GM12878 (cell line): ENCODE measurements around the gene PAFAH2. TPM values are rescaled to one million over a fixed set of nuclear protein-coding genes. Genes with fewer than 3 reads are reported as not detected.

ENCODE experiments used
- ATAC-seq: fragments of 200-7000 bp; cut with Tn5 transposase; 3 replicates; pipeline ENCODE4 v1.9.1; 2020; ENCODE audit warnings: mild to moderate bottlenecking, moderate library complexity
- BruUV-seq: library from RNA; stranded (reverse); fragments of 400-500 nt; replicated peaks from 2 replicates; lab custom pipeline; 2021; lab: Mats Ljungman, UMichigan
- CTCF ChIA-PET: fragments of 300-600 bp; sonication (Branson Sonifier 250); formaldehyde crosslinking; extraction: SDS; loops from one replicate; lab custom pipeline; 2021; ENCODE audit warnings: inconsistent platforms; lab: Yijun Ruan, JAX
- POLR2A ChIA-PET: fragments of 350-600 bp; formaldehyde crosslinking; extraction: SDS; loops from one replicate; lab custom pipeline; 2021; ENCODE audit warnings: inconsistent platforms; lab: Charles Lee
- RAD21 ChIA-PET: fragments of 300-600 bp; sonication (Branson Sonifier 250); formaldehyde crosslinking; loops from one replicate; lab custom pipeline; 2023; ENCODE audit warnings: antibody characterized with exemption; ENCODE audit not compliant: unreplicated experiment; lab: Charles Lee
- SMC1A ChIA-PET: fragments of 300-600 bp; sonication (Branson Sonifier 250); formaldehyde crosslinking; loops from one replicate; lab custom pipeline; 2023; ENCODE audit not compliant: unreplicated experiment, uncharacterized antibody; lab: Charles Lee
- DNase-seq: peaks from one replicate; pipeline ENCODE4 v3.0.0-alpha.2; 2011; ENCODE audit warnings: low read depth, low spot score
- FAIRE-seq: peaks from 3 replicates; lab custom pipeline; 2011; peaks lifted over from hg19 to GRCh38; lab: Jason Lieb, UNC
- H2AFZ ChIP-seq: 2 replicates; pipeline ENCODE4 v1.6.0; 2011; ENCODE audit warnings: low read depth, low read length, control low read depth; ENCODE audit not compliant: control insufficient read depth
- H3K27ac ChIP-seq: 2 replicates; pipeline ENCODE4 v1.5.1; 2011; ENCODE audit warnings: control low read depth; ENCODE audit not compliant: control insufficient read depth, insufficient read depth
- H3K27me3 ChIP-seq, 2 experiments: replicated peaks in 1 of 2; 2 replicates each; pipeline versions ENCODE4 v1.6.0 to v1.6.1; 2011; ENCODE audit warnings: low read length in 1 of 2; ENCODE audit not compliant: control insufficient read depth in 2 of 2, insufficient read depth in 2 of 2
- H3K36me3 ChIP-seq, 2 experiments: 2 replicates each; pipeline ENCODE4 v1.5.1; 2011; ENCODE audit warnings: low read length in 1 of 2; ENCODE audit not compliant: control insufficient read depth in 2 of 2, insufficient read depth in 2 of 2
- H3K4me1 ChIP-seq: 2 replicates; pipeline ENCODE4 v1.6.1; 2011; ENCODE audit warnings: mild to moderate bottlenecking, low read length, moderate library complexity, mixed read lengths; ENCODE audit not compliant: control insufficient read depth, insufficient read depth
- H3K4me2 ChIP-seq: 2 replicates; pipeline ENCODE4 v1.6.0; 2011; ENCODE audit warnings: control low read depth; ENCODE audit not compliant: control insufficient read depth, insufficient read depth
- H3K4me3 ChIP-seq: fragments of 200-600 bp; sonication (generic); 2 replicates; pipeline ENCODE4 v1.5.1; 2016
- H3K79me2 ChIP-seq: 2 replicates; pipeline ENCODE4 v1.6.0; 2011; ENCODE audit warnings: low read length; ENCODE audit not compliant: control insufficient read depth, insufficient read depth
- H3K9ac ChIP-seq: 2 replicates; pipeline ENCODE4 v1.8.0; 2011; ENCODE audit warnings: low read length, control low read depth, mixed read lengths; ENCODE audit not compliant: control insufficient read depth, insufficient read depth
- H3K9me3 ChIP-seq: replicated peaks from 3 replicates; pipeline ENCODE4 v1.5.1; 2011; ENCODE audit warnings: mild to moderate bottlenecking, low read length; ENCODE audit not compliant: control insufficient read depth, insufficient read depth
- H4K20me1 ChIP-seq: 2 replicates; pipeline ENCODE4 v1.6.0; 2011; ENCODE audit not compliant: control insufficient read depth, insufficient read depth
- FOXK2 ChIP-seq: fragments of 450-650 bp; IDR thresholded peaks from 2 replicates; pipeline ENCODE4 v1.6.1; 2017; ENCODE audit warnings: mild to moderate bottlenecking, moderate library complexity
- MYC ChIP-seq: IDR thresholded peaks from 2 replicates; pipeline ENCODE4 v1.6.1; 2011; ENCODE audit warnings: mild to moderate bottlenecking, low read length, moderate library complexity, inconsistent platforms; ENCODE audit not compliant: insufficient read depth, insufficient replicate concordance, insufficient read length, severe bottlenecking
- RELA ChIP-seq: fragments of 450-650 bp; IDR thresholded peaks from 2 replicates; pipeline ENCODE4 v1.8.0; 2014; ENCODE audit warnings: borderline replicate concordance; ENCODE audit not compliant: partially characterized antibody
- in situ Hi-C: fragments of 300-500 bp; cut with MboI; formaldehyde crosslinking; loops from 9 replicates; pipeline ENCODE4 v1.14.3; 2018; ENCODE audit warnings: mixed read lengths
- intact Hi-C: fragments of 100-400 bp; cut with micrococcal nuclease; formaldehyde crosslinking; loops from one replicate; pipeline ENCODE4 v1.14.2; 2022; ENCODE audit not compliant: unreplicated experiment
- polyA plus RNA-seq, 11 experiments: library from polyadenylated mRNA; depleted of rRNA in 4 of 11; unstranded in 6 of 11; stranded (reverse) in 5 of 11; fragments of >200 nt; fragmentation: Nextera tagmentation in 4 of 11; fragmentation: Illumina TruSeq in 1 of 11; extraction: Ambion mirVana in 4 of 11; extraction: Trizol in 1 of 11; gene quantifications; 1 replicate in 1 of 11; 2 replicates in 10 of 11; pipeline versions ENCODE4 v1.2.1 to v1.2.3, GENCODE V29; 2011 to 2016; ENCODE audit warnings: inconsistent platforms in 2 of 11, missing spikeins in 2 of 11, low read depth in 1 of 11
- total RNA-seq, 4 experiments: library from RNA; depleted of rRNA in 3 of 4; stranded (reverse); fragments of >200 nt in 3 of 4; fragmentation: Illumina TruSeq in 1 of 4; extraction: Trizol in 1 of 4; gene quantifications; 2 replicates each; pipeline versions ENCODE4 v1.2.1 to v1.2.3, GENCODE V29; 2013 to 2021
- TF ChIP-seq, protein P1 (sequence below): IDR thresholded peaks from 2 replicates; pipeline ENCODE4 v1.6.1; 2011; ENCODE audit warnings: borderline replicate concordance, low read depth, mild to moderate bottlenecking, moderate library complexity, low read length; ENCODE audit not compliant: insufficient read depth, poor library complexity, severe bottlenecking

PAFAH2 gene
- total and polyA plus RNA-seq, 10 of the 15 experiments (the other 5 are each of a cell fraction or from before 2014, with no cell fraction given): 3.0 to 9.5 (median 6.5) TPM

DNA sequence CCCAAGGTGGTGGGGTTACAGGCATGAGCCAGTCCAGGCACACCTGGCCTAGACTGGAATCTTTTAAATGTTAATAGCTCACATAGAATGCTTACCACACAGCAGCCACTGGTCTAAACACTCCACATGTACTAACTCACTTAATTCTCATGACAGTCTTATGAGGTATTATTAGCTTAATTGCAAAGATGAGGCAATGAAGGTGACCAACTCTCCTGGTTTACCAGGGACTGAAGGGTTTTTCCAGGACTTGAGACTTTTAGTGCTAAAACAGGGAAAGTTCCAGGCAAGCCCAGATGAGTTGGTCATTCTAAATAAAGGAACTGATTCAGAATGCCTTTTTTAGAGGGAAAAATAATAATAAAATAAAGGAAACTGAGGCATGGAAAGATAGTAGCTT lies 84.7 kb downstream of the PAFAH2 start:
- ChIA-PET POLR2A (interaction anchor here (1.0 to 4.7 kb wide), 2 partner anchors 9 to 17 kb away, joined by 3 to 22 read pairs; no protein-coding TSS in a partner anchor), SMC1A (interaction anchor here (0.6 to 1.9 kb wide), 4 partner anchors 17 to 230 kb away, joined by 3 to 6 read pairs (median 3); no protein-coding TSS in a partner anchor), CTCF (interaction anchor here (2.0 to 3.4 kb wide), 3 partner anchors 18 to 123 kb away, joined by 5 to 21 read pairs (median 11); partner anchors contain the start of gene PAFAH2), RAD21 (no interaction called here)
- no peaks in the 10 kb centered on the region for H3K36me3 ChIP-seq
- H3K4me3 ChIP-seq: no peak overlapping the region
- no peak for ATAC-seq
- no peak overlapping the region for H2AFZ ChIP-seq
- H4K20me1 ChIP-seq: no peaks in the 10 kb centered on the region
- H3K4me1 ChIP-seq: no peaks in the 10 kb centered on the region
- TF ChIP-seq FOXK2: no peak
- no peak for TF ChIP-seq MYC
- no peak for TF ChIP-seq RELA
- TF ChIP-seq, protein P1, sequence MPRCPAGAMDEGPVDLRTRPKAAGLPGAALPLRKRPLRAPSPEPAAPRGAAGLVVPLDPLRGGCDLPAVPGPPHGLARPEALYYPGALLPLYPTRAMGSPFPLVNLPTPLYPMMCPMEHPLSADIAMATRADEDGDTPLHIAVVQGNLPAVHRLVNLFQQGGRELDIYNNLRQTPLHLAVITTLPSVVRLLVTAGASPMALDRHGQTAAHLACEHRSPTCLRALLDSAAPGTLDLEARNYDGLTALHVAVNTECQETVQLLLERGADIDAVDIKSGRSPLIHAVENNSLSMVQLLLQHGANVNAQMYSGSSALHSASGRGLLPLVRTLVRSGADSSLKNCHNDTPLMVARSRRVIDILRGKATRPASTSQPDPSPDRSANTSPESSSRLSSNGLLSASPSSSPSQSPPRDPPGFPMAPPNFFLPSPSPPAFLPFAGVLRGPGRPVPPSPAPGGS: no peak
- H3K79me2 ChIP-seq: no peaks in the 10 kb centered on the region
- H3K9me3 ChIP-seq: no peaks in the 10 kb centered on the region
- H3K27me3 ChIP-seq: no peaks in the 10 kb centered on the region; a peak in 1 of 4 replicates
- BruUV-seq: no TSS peak
- H3K27ac ChIP-seq: no peak overlapping the region
- no peak overlapping the region for H3K9ac ChIP-seq
- H3K4me2 ChIP-seq: no peak overlapping the region
- in situ Hi-C loops (no loop called here), intact Hi-C loops (no loop called here)
- FAIRE-seq: no peak
- no peak for DNase-seq
